WTC11 (cell line): ENCODE results near the gene TRAP1. TPM values are rescaled to one million over a fixed set of nuclear protein-coding genes. Genes with fewer than 3 reads are reported as not detected.

Experiments used
- AR ChIP-seq: fragments of 250-450 bp; sonication (Bioruptor Pico); IDR thresholded peaks from 2 replicates; pipeline ENCODE4 v1.9.0; 2021; ENCODE audit warnings: mild to moderate bottlenecking
- ARID4B ChIP-seq: sonication (generic); formaldehyde crosslinking; IDR thresholded peaks from 2 replicates; pipeline ENCODE4 v1.8.0; 2023; ENCODE audit warnings: missing genetic modification reagents, mild to moderate bottlenecking, borderline replicate concordance
- CDX4 ChIP-seq: fragments of 250-450 bp; sonication (Bioruptor Pico); IDR thresholded peaks from 2 replicates; pipeline ENCODE4 v1.9.0; 2021; ENCODE audit warnings: moderate library complexity, mild to moderate bottlenecking, inconsistent platforms, borderline replicate concordance
- E2F4 ChIP-seq: sonication (generic); formaldehyde crosslinking; IDR thresholded peaks from 2 replicates; pipeline ENCODE4 v1.8.1; 2022; ENCODE audit warnings: low read depth, mild to moderate bottlenecking, moderate library complexity, missing genetic modification reagents, borderline replicate concordance
- ERG ChIP-seq: fragments of 250-450 bp; sonication (Bioruptor Pico); IDR thresholded peaks from 2 replicates; pipeline ENCODE4 v1.8.0; 2021; ENCODE audit warnings: mild to moderate bottlenecking
- ETV6 ChIP-seq: sonication (generic); formaldehyde crosslinking; IDR thresholded peaks from 2 replicates; pipeline ENCODE4 v1.8.1; 2022; ENCODE audit warnings: mild to moderate bottlenecking, missing genetic modification reagents
- GABPB1 ChIP-seq: sonication (generic); formaldehyde crosslinking; IDR thresholded peaks from 2 replicates; pipeline ENCODE4 v1.8.1; 2023; ENCODE audit warnings: mild to moderate bottlenecking, missing genetic modification reagents
- JAZF1 ChIP-seq: fragments of 250-450 bp; sonication (Bioruptor Pico); IDR thresholded peaks from 2 replicates; pipeline ENCODE4 v1.9.0; 2021; ENCODE audit warnings: moderate library complexity, mild to moderate bottlenecking, inconsistent platforms
- PREB ChIP-seq: sonication (generic); formaldehyde crosslinking; IDR thresholded peaks from 2 replicates; pipeline ENCODE4 v1.8.1; 2022; ENCODE audit warnings: mild to moderate bottlenecking, missing genetic modification reagents, moderate library complexity, borderline replicate concordance
- RELA ChIP-seq: sonication (generic); formaldehyde crosslinking; IDR thresholded peaks from 2 replicates; pipeline ENCODE4 v1.8.1; 2022; ENCODE audit warnings: missing genetic modification reagents, mild to moderate bottlenecking, borderline replicate concordance
- SP1 ChIP-seq: sonication (generic); formaldehyde crosslinking; conservative IDR thresholded peaks from 2 replicates; pipeline ENCODE4 v1.8.1; 2022; ENCODE audit warnings: missing genetic modification reagents
- USF1 ChIP-seq: sonication (generic); formaldehyde crosslinking; IDR thresholded peaks from 2 replicates; pipeline ENCODE4 v1.8.0; 2022; ENCODE audit warnings: mild to moderate bottlenecking, missing genetic modification reagents
- ZBTB43 ChIP-seq: sonication (generic); formaldehyde crosslinking; IDR thresholded peaks from 2 replicates; pipeline ENCODE4 v1.8.1; 2023; ENCODE audit warnings: mild to moderate bottlenecking, missing genetic modification reagents
- ZNF232 ChIP-seq: sonication (generic); formaldehyde crosslinking; IDR thresholded peaks from 2 replicates; pipeline ENCODE4 v1.8.0; 2022; ENCODE audit warnings: mild to moderate bottlenecking, missing genetic modification reagents
- ZNF263 ChIP-seq: sonication (generic); formaldehyde crosslinking; IDR thresholded peaks from 2 replicates; pipeline ENCODE4 v1.8.1; 2022; ENCODE audit warnings: low read depth, mild to moderate bottlenecking, moderate library complexity, missing genetic modification reagents
- ZNF317 ChIP-seq: sonication (generic); formaldehyde crosslinking; IDR thresholded peaks from 2 replicates; pipeline ENCODE4 v1.8.1; 2023; ENCODE audit warnings: low read depth, mild to moderate bottlenecking, moderate library complexity, missing genetic modification reagents, borderline replicate concordance
- ZNF532 ChIP-seq: fragments of 250-450 bp; sonication (Bioruptor Pico); IDR thresholded peaks from 2 replicates; pipeline ENCODE4 v1.9.0; 2021; ENCODE audit warnings: mild to moderate bottlenecking, borderline replicate concordance
- total RNA-seq: library from RNA; stranded (reverse); gene quantifications from 3 replicates; pipeline ENCODE4 v1.2.3, GENCODE V29; 2021

Gene TRAP1
- total RNA-seq, 1 experiment from 2014 or later: 285 TPM

GRCh38 chr16:3717235-3718018 lies at the start of gene TRAP1 (continued):
- TF ChIP-seq ZNF317 (CRISPR knock-in tag) (no peak), AR (no peak), GABPB1 (CRISPR knock-in tag) (peak; percentile 41), ZNF532 (CRISPR knock-in tag) (no peak), ZNF263 (CRISPR knock-in tag) (no peak), ETV6 (peak; percentile 12; the same call in 1 of the 2 replicates), ERG (CRISPR knock-in tag) (no peak), PREB (no peak), E2F4 (CRISPR knock-in tag) (no peak), SP1 (peak; percentile 99), RELA (CRISPR knock-in tag) (peak; percentile 80), ARID4B (CRISPR knock-in tag) (peak; percentile 86; the same call in 1 of the 2 replicates), CDX4 (CRISPR knock-in tag) (no peak), ZBTB43 (CRISPR knock-in tag) (no peak), USF1 (CRISPR knock-in tag) (peak; percentile 55; the same call in 1 of the 2 replicates), JAZF1 (CRISPR knock-in tag) (no peak), ZNF232 (peak; percentile 90)
